Panc1 (cell line): Measurements from ENCODE around the gene PTGS2.

Source experiments
- TCF7L2 ChIP-seq: IDR thresholded peaks from 2 replicates; pipeline ENCODE4 v1.6.1; 2011; ENCODE audit warnings: mild to moderate bottlenecking, low read depth, low read length, inconsistent platforms
- TF ChIP-seq, protein P1 (sequence below): fragments of 450-650 bp; IDR thresholded peaks from 2 replicates; pipeline ENCODE4 v1.5.1; 2017; ENCODE audit warnings: mild to moderate bottlenecking

DNA sequence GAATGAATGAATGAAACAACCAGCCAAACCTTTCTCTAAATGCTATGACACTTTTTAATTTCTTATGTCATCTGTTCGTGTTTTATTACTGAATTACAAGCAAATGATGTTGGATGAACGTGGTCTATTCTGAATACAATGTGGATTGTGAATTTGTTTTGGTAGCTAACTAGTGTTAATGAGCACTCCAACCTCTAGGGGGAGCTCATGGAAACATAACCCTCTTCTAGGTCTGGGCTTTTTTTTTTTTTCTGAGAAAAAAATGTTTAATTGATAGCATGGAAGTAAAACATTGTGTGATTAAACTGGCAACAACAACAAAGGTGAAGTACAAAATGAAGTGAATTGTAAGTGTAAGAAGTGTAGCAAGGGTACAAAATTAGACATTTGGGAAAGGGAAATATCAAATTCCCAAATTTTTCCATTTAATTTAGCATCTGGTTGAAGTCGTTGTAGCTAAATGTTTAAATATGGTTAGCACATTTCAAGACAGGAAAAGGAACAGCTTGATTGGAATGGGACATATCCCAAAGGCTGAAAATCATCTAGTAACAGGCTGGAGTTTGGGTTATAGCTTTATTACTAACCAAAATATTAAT lies 42.6 kb upstream of the PTGS2 start:
- TF ChIP-seq, protein P1, sequence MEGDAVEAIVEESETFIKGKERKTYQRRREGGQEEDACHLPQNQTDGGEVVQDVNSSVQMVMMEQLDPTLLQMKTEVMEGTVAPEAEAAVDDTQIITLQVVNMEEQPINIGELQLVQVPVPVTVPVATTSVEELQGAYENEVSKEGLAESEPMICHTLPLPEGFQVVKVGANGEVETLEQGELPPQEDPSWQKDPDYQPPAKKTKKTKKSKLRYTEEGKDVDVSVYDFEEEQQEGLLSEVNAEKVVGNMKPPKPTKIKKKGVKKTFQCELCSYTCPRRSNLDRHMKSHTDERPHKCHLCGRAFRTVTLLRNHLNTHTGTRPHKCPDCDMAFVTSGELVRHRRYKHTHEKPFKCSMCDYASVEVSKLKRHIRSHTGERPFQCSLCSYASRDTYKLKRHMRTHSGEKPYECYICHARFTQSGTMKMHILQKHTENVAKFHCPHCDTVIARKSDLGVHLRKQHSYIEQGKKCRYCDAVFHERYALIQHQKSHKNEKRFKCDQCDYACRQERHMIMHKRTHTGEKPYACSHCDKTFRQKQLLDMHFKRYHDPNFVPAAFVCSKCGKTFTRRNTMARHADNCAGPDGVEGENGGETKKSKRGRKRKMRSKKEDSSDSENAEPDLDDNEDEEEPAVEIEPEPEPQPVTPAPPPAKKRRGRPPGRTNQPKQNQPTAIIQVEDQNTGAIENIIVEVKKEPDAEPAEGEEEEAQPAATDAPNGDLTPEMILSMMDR: peak; percentile 52; the same call in 1 of the 2 replicates
- no peak for TF ChIP-seq TCF7L2
